Panc1 (cell line): ENCODE data around the gene CTNND2.
A peak's percentile ranks its signal among the peaks of the same experiment; 100 is the strongest.

Source experiments
- POLR2AphosphoS5 ChIP-seq: IDR thresholded peaks from 2 replicates; pipeline ENCODE4 v1.6.1; 2012; ENCODE audit warnings: mild to moderate bottlenecking, low read depth, low read length, moderate library complexity
- SIN3A ChIP-seq: IDR thresholded peaks from 2 replicates; pipeline ENCODE4 v1.6.1; 2012; ENCODE audit warnings: low read depth, mild to moderate bottlenecking, low read length, moderate library complexity, borderline replicate concordance; ENCODE audit not compliant: insufficient read depth
- TCF7L2 ChIP-seq: IDR thresholded peaks from 2 replicates; pipeline ENCODE4 v1.6.1; 2011; ENCODE audit warnings: mild to moderate bottlenecking, low read depth, low read length, inconsistent platforms
- TF ChIP-seq, protein P1 (sequence below): fragments of 450-650 bp; IDR thresholded peaks from 2 replicates; pipeline ENCODE4 v1.5.1; 2017; ENCODE audit warnings: mild to moderate bottlenecking
- TF ChIP-seq, protein P2 (sequence below), 2 experiments: IDR thresholded peaks; 2 replicates each; pipeline ENCODE4 v1.6.1; 2011 to 2012; ENCODE audit warnings: low read depth in 2 of 2, control low read depth in 1 of 2, low read length in 1 of 2, mild to moderate bottlenecking in 1 of 2, moderate library complexity in 1 of 2; ENCODE audit not compliant: insufficient read depth in 1 of 2

DNA sequence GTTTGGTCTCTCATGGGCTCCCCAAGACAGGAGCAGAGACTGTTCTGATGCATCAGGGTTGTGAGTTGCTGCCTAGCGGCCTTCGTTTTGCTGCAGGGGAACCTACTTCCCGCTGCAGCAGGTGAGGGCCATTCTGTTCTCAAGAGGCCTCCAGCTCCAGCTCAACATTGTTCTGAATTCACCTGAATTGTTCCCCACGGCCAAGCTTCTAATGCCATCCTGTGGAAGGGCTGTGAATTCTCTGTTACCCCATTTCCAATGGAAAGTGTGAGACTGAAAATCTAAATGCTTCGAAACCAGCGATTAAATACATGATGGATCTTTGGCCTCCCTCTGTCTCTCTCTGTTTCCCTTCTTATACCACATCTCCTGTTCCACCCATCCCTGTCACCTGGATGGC is 794.1 kb downstream of the CTNND2 start:
- TF ChIP-seq, protein P1, sequence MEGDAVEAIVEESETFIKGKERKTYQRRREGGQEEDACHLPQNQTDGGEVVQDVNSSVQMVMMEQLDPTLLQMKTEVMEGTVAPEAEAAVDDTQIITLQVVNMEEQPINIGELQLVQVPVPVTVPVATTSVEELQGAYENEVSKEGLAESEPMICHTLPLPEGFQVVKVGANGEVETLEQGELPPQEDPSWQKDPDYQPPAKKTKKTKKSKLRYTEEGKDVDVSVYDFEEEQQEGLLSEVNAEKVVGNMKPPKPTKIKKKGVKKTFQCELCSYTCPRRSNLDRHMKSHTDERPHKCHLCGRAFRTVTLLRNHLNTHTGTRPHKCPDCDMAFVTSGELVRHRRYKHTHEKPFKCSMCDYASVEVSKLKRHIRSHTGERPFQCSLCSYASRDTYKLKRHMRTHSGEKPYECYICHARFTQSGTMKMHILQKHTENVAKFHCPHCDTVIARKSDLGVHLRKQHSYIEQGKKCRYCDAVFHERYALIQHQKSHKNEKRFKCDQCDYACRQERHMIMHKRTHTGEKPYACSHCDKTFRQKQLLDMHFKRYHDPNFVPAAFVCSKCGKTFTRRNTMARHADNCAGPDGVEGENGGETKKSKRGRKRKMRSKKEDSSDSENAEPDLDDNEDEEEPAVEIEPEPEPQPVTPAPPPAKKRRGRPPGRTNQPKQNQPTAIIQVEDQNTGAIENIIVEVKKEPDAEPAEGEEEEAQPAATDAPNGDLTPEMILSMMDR = 0 out of 2 replicates have a peak, but pooled peaks have one; percentile 17
- TF ChIP-seq, protein P2, sequence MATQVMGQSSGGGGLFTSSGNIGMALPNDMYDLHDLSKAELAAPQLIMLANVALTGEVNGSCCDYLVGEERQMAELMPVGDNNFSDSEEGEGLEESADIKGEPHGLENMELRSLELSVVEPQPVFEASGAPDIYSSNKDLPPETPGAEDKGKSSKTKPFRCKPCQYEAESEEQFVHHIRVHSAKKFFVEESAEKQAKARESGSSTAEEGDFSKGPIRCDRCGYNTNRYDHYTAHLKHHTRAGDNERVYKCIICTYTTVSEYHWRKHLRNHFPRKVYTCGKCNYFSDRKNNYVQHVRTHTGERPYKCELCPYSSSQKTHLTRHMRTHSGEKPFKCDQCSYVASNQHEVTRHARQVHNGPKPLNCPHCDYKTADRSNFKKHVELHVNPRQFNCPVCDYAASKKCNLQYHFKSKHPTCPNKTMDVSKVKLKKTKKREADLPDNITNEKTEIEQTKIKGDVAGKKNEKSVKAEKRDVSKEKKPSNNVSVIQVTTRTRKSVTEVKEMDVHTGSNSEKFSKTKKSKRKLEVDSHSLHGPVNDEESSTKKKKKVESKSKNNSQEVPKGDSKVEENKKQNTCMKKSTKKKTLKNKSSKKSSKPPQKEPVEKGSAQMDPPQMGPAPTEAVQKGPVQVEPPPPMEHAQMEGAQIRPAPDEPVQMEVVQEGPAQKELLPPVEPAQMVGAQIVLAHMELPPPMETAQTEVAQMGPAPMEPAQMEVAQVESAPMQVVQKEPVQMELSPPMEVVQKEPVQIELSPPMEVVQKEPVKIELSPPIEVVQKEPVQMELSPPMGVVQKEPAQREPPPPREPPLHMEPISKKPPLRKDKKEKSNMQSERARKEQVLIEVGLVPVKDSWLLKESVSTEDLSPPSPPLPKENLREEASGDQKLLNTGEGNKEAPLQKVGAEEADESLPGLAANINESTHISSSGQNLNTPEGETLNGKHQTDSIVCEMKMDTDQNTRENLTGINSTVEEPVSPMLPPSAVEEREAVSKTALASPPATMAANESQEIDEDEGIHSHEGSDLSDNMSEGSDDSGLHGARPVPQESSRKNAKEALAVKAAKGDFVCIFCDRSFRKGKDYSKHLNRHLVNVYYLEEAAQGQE (IDR thresholded peaks at IDR 0.05; ENCODE audit: insufficient read depth in 1 of 2, low read depth in 2 of 2, low read length in 1 of 2) = no peak
- no peak for TF ChIP-seq POLR2AphosphoS5
- no peak for TF ChIP-seq SIN3A
- no peak for TF ChIP-seq TCF7L2
